Left ventricle myocardium superior (tissue), 1 donor: ENCODE results near the gene NEURL2. TPM values are rescaled to one million over a fixed set of nuclear protein-coding genes. Genes with fewer than 3 reads are reported as not detected.

ENCODE experiments used
- ATAC-seq: fragments of 200-7000 bp; cut with Tn5 transposase; one replicate; pipeline ENCODE4 v1.9.1; 2020; ENCODE audit warnings: mild to moderate bottlenecking, moderate library complexity
- DNase-seq: peaks from one replicate; pipeline ENCODE4 v3.0.0-alpha.2; 2020
- intact Hi-C: fragments of 100-400 bp; cut with micrococcal nuclease; formaldehyde crosslinking; loops from one replicate; pipeline ENCODE4 v1.11.0; 2022
- total RNA-seq: library from RNA; stranded (reverse); fragmentation: NEBNext Ultra II Directional; extraction: Animal tissue kit (Norgen Biotek cat#: 25700); gene quantifications from one replicate; pipeline ENCODE4 v1.2.1, GENCODE V29; 2021
- donor health status: DM: no; HTN: yes; CAD: no; lungs with severe emphysema.

NEURL2 gene
- total RNA-seq, 1 donor from 2014 or later: 5.8 TPM

DNA sequence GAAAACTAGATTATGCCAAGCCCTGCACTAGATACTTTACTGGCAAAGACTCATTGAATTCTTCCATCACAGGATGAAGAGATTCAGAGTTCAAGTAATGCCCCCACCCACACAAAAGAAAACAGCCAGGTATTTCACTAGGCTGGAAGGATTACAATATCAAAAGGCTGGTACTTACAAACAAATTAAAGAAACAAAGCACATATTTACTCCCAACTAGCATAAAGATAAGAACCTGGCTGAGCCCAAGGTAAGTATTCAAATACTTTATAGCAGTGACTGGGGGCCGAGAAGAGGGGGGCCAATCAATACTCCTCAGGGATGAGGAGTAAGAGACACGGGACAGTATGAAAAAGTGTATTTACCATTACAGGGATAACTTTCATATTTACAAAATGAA, 37.5 kb downstream of the NEURL2 start:
- DNase-seq: no peak
- ATAC-seq: no peak
- intact Hi-C loops: no loop called here

DNA sequence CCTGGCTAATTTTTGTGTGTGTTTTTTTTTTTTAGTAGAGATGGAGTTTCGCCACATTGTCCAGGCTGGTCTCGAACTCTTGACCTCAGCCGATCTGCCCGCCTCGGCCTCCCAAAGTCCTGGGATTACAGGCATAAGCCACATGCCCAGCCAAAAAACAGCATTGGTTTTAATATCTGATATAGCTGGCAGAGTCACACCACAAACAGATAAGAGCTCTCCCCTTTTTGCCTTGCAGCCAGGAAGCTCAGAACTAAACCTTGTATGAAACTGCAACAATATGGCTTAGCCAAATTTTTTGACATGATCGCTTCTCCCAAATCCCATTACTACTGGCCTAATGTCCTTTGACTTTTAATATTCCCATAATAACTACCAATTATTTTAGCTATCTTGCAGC, 38.7 kb downstream of the NEURL2 start:
- no peak for ATAC-seq
- intact Hi-C loops: no loop called here

DNA sequence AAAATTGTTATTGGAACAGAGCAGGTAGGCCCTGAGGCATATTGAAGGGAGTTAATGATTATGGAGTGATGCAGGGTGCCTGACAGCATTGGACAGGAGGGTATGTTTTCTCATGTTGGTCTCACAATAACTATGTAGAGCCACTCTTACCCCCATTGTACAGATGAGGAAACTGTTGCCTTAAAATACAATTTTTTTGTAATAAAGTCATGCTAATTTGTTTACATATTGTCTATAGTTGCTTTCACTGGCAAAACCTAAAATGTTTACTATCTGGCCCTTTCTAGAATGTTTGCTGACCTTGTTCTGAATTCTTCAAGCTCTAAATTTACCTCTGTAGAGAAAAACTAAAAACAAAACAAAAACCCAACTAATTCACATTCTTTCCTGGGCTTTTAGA, 39.5 kb downstream of the NEURL2 start:
- intact Hi-C loops: no loop called here
- ATAC-seq (no peak), DNase-seq (no peak)

More for the DNA sequence above, 38.7 kb downstream of the NEURL2 start:
- DNase-seq: no peak

GRCh38 chr20:45850926-45851325, 40.1 kb downstream of the NEURL2 start:
- intact Hi-C loops: no loop called here
- ATAC-seq: peak; percentile 61
- DNase-seq: no peak

DNA sequence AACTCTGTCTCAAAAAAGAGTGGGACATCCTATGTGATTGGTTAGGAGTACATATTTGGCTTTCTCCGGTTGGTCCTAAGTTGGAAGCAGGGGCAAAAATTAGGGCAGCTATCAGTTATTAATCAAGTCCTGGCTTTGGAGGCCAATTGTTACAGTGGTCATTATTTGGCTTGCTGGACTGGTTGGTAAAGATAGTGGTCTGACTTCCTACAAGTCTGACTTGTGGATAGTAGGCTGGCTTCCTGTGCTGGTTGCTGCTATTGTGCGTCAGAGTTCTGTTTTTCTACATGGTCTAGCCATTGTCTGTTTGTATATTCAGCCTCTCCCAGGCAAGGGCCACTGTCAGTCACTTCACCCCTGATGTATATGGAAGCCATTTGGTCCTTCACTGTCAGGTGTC, 40.8 kb downstream of the NEURL2 start:
- ATAC-seq (no peak), DNase-seq (no peak)
- intact Hi-C loops: no loop called here

- DNase-seq: no peak
- no peak for ATAC-seq
- intact Hi-C loops: no loop called here
Observed at GRCh38 chr20:45848969-45849582, 41.9 kb downstream of the NEURL2 start.

- no peak for DNase-seq
- no peak for ATAC-seq
- intact Hi-C loops: no loop called here
Observed at GRCh38 chr20:45848421-45848820, 42.6 kb downstream of the NEURL2 start.

DNA sequence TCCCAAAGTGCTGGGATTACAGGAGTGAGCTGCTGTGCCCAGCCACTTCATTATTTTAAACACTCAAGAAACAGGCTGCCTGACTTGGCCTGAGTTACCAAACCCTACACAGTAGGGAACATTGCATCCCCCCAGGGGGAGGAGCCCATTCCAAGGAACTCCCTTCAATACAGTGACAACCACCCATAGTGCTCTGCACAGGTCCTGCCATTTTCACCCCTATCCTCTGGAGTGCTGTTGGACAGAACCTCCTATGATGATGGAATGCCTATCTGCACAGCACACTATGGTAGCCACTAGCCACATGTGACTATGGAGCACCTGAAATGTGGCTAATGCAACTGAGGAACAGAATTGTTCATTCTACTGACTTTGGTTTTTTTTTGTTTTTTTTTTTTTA, 45.6 kb downstream of the NEURL2 start:
- intact Hi-C loops: no loop called here
- no peak for DNase-seq
- no peak for ATAC-seq

DNA sequence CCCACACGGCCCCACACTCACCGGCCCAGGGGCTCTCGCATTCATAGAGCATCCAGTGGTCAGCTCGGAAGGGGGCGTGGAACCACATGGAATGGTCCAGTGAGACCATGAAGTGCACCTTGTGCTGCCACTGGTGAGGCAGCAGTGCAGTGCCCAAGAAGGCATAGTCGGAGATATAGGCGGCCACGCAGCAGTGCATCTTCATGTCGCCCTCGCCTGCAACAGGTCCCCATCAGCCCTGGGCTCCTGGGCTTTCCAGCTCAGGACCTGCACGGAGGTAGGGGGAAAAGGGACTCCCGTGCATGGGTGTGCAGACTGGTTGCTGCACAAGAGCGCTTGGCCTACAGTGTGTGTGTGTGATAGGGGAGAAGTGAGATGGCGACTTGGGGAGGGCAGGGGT, 47.5 kb downstream of the NEURL2 start:
- DNase-seq (no peak), ATAC-seq (no peak)
- intact Hi-C loops: no loop called here

GRCh38 chr20:45842169-45842812, 48.7 kb downstream of the NEURL2 start:
- intact Hi-C loops: no loop called here
- DNase-seq (no peak), ATAC-seq (peak; percentile 39)

- DNase-seq (no peak), ATAC-seq (peak; percentile 4)
- intact Hi-C loops: no loop called here
Observed at GRCh38 chr20:45841407-45842129, 49.4 kb downstream of the NEURL2 start.

DNA sequence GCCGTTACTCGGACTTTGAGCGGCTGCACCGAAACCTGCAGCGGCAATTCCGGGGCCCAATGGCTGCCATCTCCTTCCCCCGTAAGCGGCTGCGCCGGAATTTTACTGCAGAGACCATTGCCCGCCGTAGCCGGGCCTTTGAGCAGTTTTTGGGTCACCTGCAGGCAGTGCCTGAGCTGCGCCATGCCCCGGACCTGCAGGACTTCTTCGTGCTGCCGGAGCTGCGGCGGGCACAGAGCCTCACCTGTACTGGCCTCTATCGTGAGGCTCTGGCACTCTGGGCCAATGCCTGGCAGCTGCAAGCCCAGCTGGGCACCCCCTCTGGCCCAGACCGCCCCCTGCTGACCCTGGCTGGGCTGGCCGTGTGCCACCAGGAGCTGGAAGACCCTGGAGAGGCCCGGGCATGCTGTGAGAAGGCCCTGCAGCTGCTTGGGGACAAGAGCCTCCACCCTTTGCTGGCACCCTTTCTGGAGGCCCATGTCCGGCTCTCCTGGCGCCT, 50.3 kb downstream of the NEURL2 start:
- ATAC-seq: no peak
- intact Hi-C loops: no loop called here

More for the DNA sequence above, 50.3 kb downstream of the NEURL2 start:
- no peak for DNase-seq

Other genes starting within 250 kb of the NEURL2 start
- not detected for gene WFDC11, start 221.0 kb downstream of the NEURL2 start, total RNA-seq
- gene WFDC13, start 189.2 kb downstream of the NEURL2 start, total RNA-seq: not detected
- gene WFDC10B, start 186.2 kb downstream of the NEURL2 start, total RNA-seq: not detected
- gene SPINT4, start 168.9 kb downstream of the NEURL2 start, total RNA-seq: not detected
- gene WFDC3, start 99.3 kb downstream of the NEURL2 start, total RNA-seq: not detected
- gene DNTTIP1, start 99.3 kb downstream of the NEURL2 start, total RNA-seq: 16.2 TPM
- gene UBE2C, start 78.6 kb downstream of the NEURL2 start, total RNA-seq: 1.0 TPM
- gene TNNC2, start 63.9 kb downstream of the NEURL2 start, total RNA-seq: not detected
- 21.3 TPM for gene SNX21, start 57.4 kb downstream of the NEURL2 start, total RNA-seq
- 31.9 TPM for gene ACOT8, start 33.8 kb downstream of the NEURL2 start, total RNA-seq
- 1.9 TPM for gene ZSWIM3, start 33.6 kb downstream of the NEURL2 start, total RNA-seq
- gene ZSWIM1, start 10.0 kb downstream of the NEURL2 start, total RNA-seq: 11.9 TPM
- gene SPATA25, start 3.6 kb downstream of the NEURL2 start, total RNA-seq: 1.1 TPM
- gene CTSA, start 127 bp upstream of the NEURL2 start, total RNA-seq: 123 TPM
- 97.7 TPM for gene PLTP, start 20.9 kb upstream of the NEURL2 start, total RNA-seq
- gene PCIF1, start 43.5 kb upstream of the NEURL2 start, total RNA-seq: 26.2 TPM
- gene ZNF335, start 81.0 kb upstream of the NEURL2 start, total RNA-seq: 10.0 TPM
- 0.64 TPM for gene MMP9, start 117.7 kb upstream of the NEURL2 start, total RNA-seq
- gene SLC12A5, start 138.0 kb upstream of the NEURL2 start, total RNA-seq: 1.3 TPM
- 19.4 TPM for gene NCOA5, start 198.8 kb upstream of the NEURL2 start, total RNA-seq
- 6.7 TPM for gene CD40, start 227.1 kb upstream of the NEURL2 start, total RNA-seq